Osteocyte (in vitro differentiated cells): Measurements from ENCODE around the gene TBC1D5. TPM values are rescaled to one million over a fixed set of nuclear protein-coding genes. Genes with fewer than 3 reads are reported as not detected.

ENCODE experiments used
- DNase-seq: peaks from one replicate; pipeline ENCODE4 v3.0.0; 2021; ENCODE audit warnings: mixed read lengths; ENCODE audit not compliant: unreplicated experiment; ENCODE audit errors: extremely low spot score
- H3K27ac Mint-ChIP-seq: one replicate; pipeline ENCODE4 v1.8.0; 2021; ENCODE audit warnings: mild to moderate bottlenecking, mixed read lengths; ENCODE audit not compliant: unreplicated experiment
- H3K27me3 Mint-ChIP-seq: one replicate; pipeline ENCODE4 v1.8.0; 2021; ENCODE audit warnings: mixed read lengths; ENCODE audit not compliant: unreplicated experiment
- H3K36me3 Mint-ChIP-seq: one replicate; pipeline ENCODE4 v1.8.0; 2021; ENCODE audit warnings: mixed read lengths; ENCODE audit not compliant: unreplicated experiment
- H3K4me1 Mint-ChIP-seq: one replicate; pipeline ENCODE4 v1.8.0; 2021; ENCODE audit warnings: mixed read lengths; ENCODE audit not compliant: unreplicated experiment
- H3K4me3 Mint-ChIP-seq: one replicate; pipeline ENCODE4 v1.8.0; 2021; ENCODE audit warnings: mild to moderate bottlenecking, moderate library complexity, mixed read lengths; ENCODE audit not compliant: unreplicated experiment
- H3K9me3 Mint-ChIP-seq: one replicate; pipeline ENCODE4 v1.8.0; 2021; ENCODE audit warnings: mixed read lengths; ENCODE audit not compliant: unreplicated experiment
- CTCF ChIP-seq: fragments of 200-600 bp; sonication (generic); IDR thresholded peaks from 2 replicates; pipeline ENCODE4 v1.5.0; 2021; ENCODE audit warnings: antibody characterized with exemption, mild to moderate bottlenecking, moderate library complexity
- total RNA-seq: library from RNA; stranded (reverse); gene quantifications from 2 replicates; pipeline ENCODE4 v1.2.1, GENCODE V29; 2021

Gene TBC1D5
- total RNA-seq, 1 donor from 2014 or later = 69.2 TPM

GRCh38 chr3:17390785-17391184 lies 351.6 kb downstream of the TBC1D5 start:
- no peak overlapping the region for H3K4me3 Mint-ChIP-seq
- H3K27ac Mint-ChIP-seq = no peak overlapping the region

DNA sequence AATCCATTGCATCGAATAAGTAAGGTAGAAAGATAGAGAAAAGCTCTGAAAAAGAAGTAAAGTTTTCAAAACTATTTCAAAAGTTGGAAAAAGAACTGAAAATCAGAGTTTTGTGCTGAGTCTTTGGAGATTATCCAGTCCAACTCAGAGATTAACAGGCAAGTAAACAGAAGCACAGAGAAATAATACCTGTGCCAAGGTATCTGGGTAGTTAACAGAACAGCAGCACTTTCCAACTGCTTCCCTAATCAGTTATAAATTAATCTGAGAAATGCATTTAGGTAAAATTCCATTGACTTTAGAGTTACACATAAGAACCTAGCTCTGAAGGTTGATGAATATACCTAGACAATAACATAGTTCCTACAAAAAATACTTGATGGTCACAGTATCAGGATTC lies 355.3 kb downstream of the TBC1D5 start:
- Mint-ChIP-seq H3K27me3 (no peaks in the 10 kb centered on the region), H3K36me3 (peaks cover 15% of the 10 kb centered on the region), H3K4me3 (no peak overlapping the region), H3K9me3 (no peaks in the 10 kb centered on the region), H3K4me1 (peaks cover 3% of the 10 kb centered on the region), H3K27ac (no peak overlapping the region)
- no peak for TF ChIP-seq CTCF
- DNase-seq = no peak

More at GRCh38 chr3:17390785-17391184, 351.6 kb downstream of the TBC1D5 start:
- Mint-ChIP-seq H3K27me3 (no peaks in the 10 kb centered on the region), H3K9me3 (peaks cover 11% of the 10 kb centered on the region), H3K4me1 (no peaks in the 10 kb centered on the region), H3K36me3 (peaks cover 35% of the 10 kb centered on the region)
- no peak for TF ChIP-seq CTCF
- DNase-seq = no peak

- H3K4me3 Mint-ChIP-seq = no peak overlapping the region
- no peaks in the 10 kb centered on the region for H3K27me3 Mint-ChIP-seq
- peaks cover 3% of the 10 kb centered on the region for H3K4me1 Mint-ChIP-seq
- DNase-seq = no peak
- no peaks in the 10 kb centered on the region for H3K9me3 Mint-ChIP-seq
- peaks cover 12% of the 10 kb centered on the region for H3K36me3 Mint-ChIP-seq
- no peak overlapping the region for H3K27ac Mint-ChIP-seq
- no peak for TF ChIP-seq CTCF
These were observed 356.0 kb downstream of the TBC1D5 start for GRCh38 chr3:17386432-17386831.

DNA sequence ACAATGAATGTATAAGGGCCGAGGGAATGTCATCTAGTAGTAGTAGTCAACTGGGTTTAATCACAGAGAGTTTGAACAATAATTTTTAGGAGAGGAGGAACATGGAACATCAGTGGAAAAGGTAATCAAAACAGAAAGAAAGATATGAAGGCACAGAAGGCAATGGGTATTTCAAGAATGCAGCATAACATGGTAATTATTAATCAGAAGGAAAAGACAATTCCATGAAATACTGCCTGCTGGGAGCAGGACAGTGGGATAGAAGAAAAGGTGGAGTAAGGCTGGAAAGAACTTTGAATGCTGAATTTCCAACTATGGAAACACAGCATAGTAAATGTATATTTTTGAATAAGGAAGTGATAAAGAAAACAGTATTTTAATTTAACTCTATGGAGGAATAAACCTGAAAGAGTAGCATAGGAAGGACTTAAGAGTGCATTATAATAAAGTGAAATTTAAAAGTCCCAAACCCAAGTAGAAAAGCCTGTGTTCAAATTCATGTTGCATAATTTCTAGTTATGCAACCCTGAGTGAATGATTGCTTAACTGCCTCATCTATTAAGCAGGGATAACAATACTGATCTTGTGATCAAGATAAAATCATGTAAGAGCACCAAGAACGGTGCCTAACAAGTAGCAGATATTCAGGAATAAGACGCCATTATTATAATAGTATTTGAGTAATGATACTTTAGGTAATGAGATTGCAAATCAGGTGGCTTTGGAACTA lies 357.7 kb downstream of the TBC1D5 start:
- Mint-ChIP-seq H3K4me3 (no peak overlapping the region), H3K36me3 (peaks cover 8% of the 10 kb centered on the region), H3K27me3 (no peaks in the 10 kb centered on the region), H3K9me3 (no peaks in the 10 kb centered on the region), H3K4me1 (peaks cover 3% of the 10 kb centered on the region), H3K27ac (no peak overlapping the region)
- DNase-seq = no peak
- TF ChIP-seq CTCF = no peak

- DNase-seq = no peak
- Mint-ChIP-seq H3K4me1 (peaks cover 17% of the 10 kb centered on the region), H3K4me3 (no peak overlapping the region), H3K9me3 (no peaks in the 10 kb centered on the region), H3K27ac (no peak overlapping the region), H3K36me3 (peaks cover 14% of the 10 kb centered on the region), H3K27me3 (no peaks in the 10 kb centered on the region)
- no peak for TF ChIP-seq CTCF
These were observed 369.1 kb downstream of the TBC1D5 start for GRCh38 chr3:17373304-17373703.
